GM19035 (cell line): ENCODE results near the gene RXRG.

Source experiments
- ATAC-seq: cut with Tn5 transposase; IDR thresholded peaks from one replicate; pipeline ENCODE4 v1.9.1; 2021; ENCODE audit not compliant: unreplicated experiment

Gene RXRG

GRCh38 chr1:165371588-165372225, 73.2 kb downstream of the RXRG start:
- ATAC-seq, result no peak

GRCh38 chr1:165369255-165369848, 75.6 kb downstream of the RXRG start:
- no peak for ATAC-seq

GRCh38 chr1:165367375-165367993, 77.4 kb downstream of the RXRG start:
- no peak for ATAC-seq

GRCh38 chr1:165365341-165365740, 79.6 kb downstream of the RXRG start:
- no peak for ATAC-seq

- ATAC-seq, result no peak
Observed at GRCh38 chr1:165364568-165365133, 80.3 kb downstream of the RXRG start.

- no peak for ATAC-seq
Observed at GRCh38 chr1:165356876-165357275, 88.0 kb downstream of the RXRG start.

GRCh38 chr1:165355977-165356811, 88.7 kb downstream of the RXRG start, which contains the start of gene LMX1A:
Gene LMX1A, minus strand, starts transcription at chr1:165356715. Its CDS starts 1,156 bp downstream, at chr1:165355559.
- no peak for ATAC-seq

- no peak for ATAC-seq
Observed at GRCh38 chr1:165355139-165355976, 89.6 kb downstream of the RXRG start.

GRCh38 chr1:165354739-165355138, 90.2 kb downstream of the RXRG start:
- ATAC-seq, result no peak

- ATAC-seq, result no peak
Observed at GRCh38 chr1:165353731-165354671, 90.9 kb downstream of the RXRG start.

- no peak for ATAC-seq
Observed at GRCh38 chr1:165352442-165353293, 92.3 kb downstream of the RXRG start.

GRCh38 chr1:165351863-165352441, 93.0 kb downstream of the RXRG start:
- ATAC-seq, result no peak
